Coronary artery (tissue), 2 donors: ENCODE data around the gene MOK.

Experiments used
- DNase-seq: peaks from one replicate; pipeline ENCODE4 v3.0.0-alpha.2; 2017; ENCODE audit warnings: low spot score
- H3K27ac ChIP-seq, 2 donors: fragments of 200-600 bp; sonication (generic); one replicate each; pipeline ENCODE4 v1.5.1; 2016 to 2019
- H3K4me3 ChIP-seq: fragments of 200-600 bp; sonication (generic); 2 replicates; pipeline ENCODE4 v1.5.1; 2016; ENCODE audit warnings: mild to moderate bottlenecking, moderate library complexity
- TF ChIP-seq, protein P1 (sequence below): fragments of 200-600 bp; sonication (generic); IDR thresholded peaks from one replicate; pipeline ENCODE4 v1.5.1; 2019; ENCODE audit warnings: antibody characterized with exemption

MOK gene

GRCh38 chr14:102182936-102183619 is 121.9 kb downstream of the MOK start:
- DNase-seq: no peak
- Histone ChIP-seq H3K27ac (no peak overlapping the region), H3K4me3 (no peak overlapping the region)
- TF ChIP-seq, protein P1, sequence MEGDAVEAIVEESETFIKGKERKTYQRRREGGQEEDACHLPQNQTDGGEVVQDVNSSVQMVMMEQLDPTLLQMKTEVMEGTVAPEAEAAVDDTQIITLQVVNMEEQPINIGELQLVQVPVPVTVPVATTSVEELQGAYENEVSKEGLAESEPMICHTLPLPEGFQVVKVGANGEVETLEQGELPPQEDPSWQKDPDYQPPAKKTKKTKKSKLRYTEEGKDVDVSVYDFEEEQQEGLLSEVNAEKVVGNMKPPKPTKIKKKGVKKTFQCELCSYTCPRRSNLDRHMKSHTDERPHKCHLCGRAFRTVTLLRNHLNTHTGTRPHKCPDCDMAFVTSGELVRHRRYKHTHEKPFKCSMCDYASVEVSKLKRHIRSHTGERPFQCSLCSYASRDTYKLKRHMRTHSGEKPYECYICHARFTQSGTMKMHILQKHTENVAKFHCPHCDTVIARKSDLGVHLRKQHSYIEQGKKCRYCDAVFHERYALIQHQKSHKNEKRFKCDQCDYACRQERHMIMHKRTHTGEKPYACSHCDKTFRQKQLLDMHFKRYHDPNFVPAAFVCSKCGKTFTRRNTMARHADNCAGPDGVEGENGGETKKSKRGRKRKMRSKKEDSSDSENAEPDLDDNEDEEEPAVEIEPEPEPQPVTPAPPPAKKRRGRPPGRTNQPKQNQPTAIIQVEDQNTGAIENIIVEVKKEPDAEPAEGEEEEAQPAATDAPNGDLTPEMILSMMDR: no peak

DNA sequence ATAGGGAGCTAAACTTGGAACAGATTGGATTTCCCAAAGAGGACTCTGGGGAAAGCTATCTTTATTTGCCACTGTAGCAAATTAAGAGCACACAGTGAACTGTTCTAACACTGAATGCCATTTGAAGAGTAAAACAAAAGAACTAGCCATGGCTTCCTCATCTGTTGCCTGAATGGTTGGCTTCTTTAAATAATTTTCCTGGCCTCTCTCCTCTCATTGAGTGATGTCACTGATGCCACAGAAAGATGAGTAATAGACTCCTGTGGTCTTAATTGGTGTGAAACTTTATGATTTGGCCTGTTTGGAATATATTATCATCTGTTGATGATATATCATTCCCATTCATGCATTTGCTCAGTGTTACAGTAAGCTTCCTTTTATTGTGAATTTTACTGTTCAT is 122.8 kb downstream of the MOK start:
- no peak for DNase-seq
- no peak overlapping the region for H3K27ac ChIP-seq
- H3K4me3 ChIP-seq: no peak overlapping the region
- TF ChIP-seq, protein P1: no peak

DNA sequence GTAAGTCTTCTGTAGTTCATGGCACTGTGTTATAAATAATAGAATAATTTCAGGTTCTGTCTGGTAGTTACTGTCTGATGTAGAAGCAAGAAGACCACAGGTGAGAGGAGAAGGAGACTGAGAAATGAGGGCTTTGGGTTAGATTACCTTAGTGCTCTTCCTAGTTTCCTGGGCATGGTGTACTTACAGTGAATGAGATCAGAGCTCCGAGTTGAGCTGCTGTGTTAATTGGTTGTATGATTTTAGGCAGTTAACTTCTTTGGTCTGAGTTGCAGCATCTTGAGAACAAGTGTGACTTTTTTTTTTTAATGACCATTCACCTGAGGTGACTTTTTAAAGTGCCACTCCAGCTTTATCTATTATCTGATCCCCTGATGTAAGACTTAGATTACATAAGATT is 123.8 kb downstream of the MOK start:
- H3K27ac ChIP-seq: no peak overlapping the region
- H3K4me3 ChIP-seq: no peak overlapping the region
- DNase-seq: no peak
- TF ChIP-seq, protein P1: no peak

DNA sequence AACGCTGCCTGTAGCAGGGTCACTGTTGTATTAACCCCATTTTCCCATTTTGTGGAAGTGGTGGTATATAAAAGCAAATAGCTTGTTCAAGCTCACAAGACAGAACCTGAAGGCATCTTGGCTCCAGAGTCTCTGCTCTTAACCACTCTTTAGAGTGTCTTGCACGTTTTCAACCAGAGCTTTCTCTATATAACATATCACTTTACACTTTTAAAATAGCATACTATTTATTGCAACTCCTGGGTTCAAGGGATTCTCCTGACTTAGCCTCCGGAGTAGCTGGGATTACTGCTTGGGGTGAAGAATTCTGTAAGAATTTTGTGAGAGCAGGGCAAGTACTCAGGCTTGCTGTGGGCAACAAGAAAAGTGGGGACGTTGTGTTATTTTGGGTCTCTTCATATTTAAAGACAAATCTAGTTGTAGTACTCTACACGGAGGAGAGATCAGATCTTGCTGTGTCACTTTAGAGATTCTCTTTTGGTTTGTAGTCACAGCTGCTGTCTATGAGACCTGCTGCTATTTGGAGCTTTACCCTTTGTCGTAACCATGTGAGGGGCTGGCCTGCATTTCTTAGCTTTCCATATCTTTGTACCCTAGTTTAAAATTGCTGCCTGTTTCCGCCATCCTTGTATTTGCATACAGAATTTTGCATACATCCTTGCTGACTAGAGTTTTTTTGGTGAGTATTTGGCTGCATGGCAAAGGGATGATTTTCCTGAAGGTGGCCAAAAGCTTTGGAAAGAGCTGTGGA is 124.5 kb downstream of the MOK start:
- TF ChIP-seq, protein P1: no peak
- no peak for DNase-seq
- Histone ChIP-seq H3K27ac (no peak overlapping the region), H3K4me3 (no peak overlapping the region)
